Lower leg skin (tissue), 3 donors: ENCODE data around the gene ZNF335.

Source experiments
- CTCF ChIP-seq, 3 donors: fragments of 450-650 bp; IDR thresholded peaks; one replicate each; pipeline ENCODE4 v1.5.1; 2016; ENCODE audit warnings: antibody characterized with exemption in 3 of 3, mild to moderate bottlenecking in 3 of 3, moderate library complexity in 2 of 3
- POLR2A ChIP-seq, 2 donors: fragments of 450-650 bp; IDR thresholded peaks; one replicate each; pipeline ENCODE4 v1.6.1; 2016 to 2017; ENCODE audit warnings: antibody characterized with exemption in 2 of 2, mild to moderate bottlenecking in 1 of 2, moderate library complexity in 1 of 2

- TF ChIP-seq POLR2A (IDR thresholded peaks at IDR 0.05) (no peak), CTCF (IDR thresholded peaks at IDR 0.05) (no peak)
Measured at GRCh38 chr20:46006964-46007363, 35.0 kb upstream of the ZNF335 start.
